ENCODE data around the gene ADORA2B.
A peak's percentile ranks its signal among the peaks of the same experiment; 100 is the strongest.

DNA sequence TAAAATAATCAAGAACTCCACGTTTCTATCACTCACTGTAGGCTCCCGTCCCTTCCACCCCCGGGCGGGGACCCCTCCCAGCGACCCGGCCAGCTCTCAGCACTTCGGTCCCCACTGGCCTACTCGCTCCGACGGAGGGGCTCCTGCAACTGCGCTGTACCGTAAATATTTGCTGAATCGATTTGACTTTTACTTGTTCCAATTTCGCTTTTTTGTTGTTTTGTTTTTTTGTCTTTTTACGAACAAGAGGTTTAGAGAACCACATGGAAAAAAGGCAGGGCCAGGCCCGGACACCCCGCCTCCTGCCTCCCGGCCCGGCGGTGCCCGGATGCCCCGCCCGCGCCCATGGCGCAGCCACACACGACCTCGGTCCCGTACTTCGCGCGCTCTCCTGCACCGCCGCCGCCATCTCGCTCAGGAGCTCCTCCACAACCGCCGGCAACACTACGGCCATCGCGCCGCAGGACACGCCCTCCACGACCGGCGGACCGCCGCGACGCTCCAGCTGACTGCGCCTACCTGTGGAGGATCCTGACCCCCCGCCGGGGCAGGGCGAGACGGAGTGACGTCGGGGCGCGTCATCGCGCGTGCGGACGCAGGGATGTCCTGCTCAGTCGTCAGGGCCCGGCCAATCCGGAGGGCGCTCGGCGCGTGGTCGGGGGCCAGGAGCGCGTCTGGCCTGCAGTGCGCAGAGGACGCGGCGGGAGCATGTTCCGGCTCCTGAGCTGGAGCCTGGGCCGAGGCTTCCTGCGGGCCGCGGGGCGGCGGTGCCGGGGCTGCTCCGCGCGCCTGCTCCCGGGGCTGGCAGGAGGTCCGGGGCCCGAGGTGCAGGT, 54.4 kb downstream of the ADORA2B start, which contains the start of the genes TTC19 and ZSWIM7:
- TF ChIP-seq CTCF (IDR thresholded peaks at IDR 0.05) (peak in 2 of 3 donors; percentile 7 to 21), POLR2A (IDR thresholded peaks at IDR 0.05) (peak; percentile 92), EP300 (IDR thresholded peaks at IDR 0.05) (no peak)
